Nephron progenitor cell (in vitro differentiated cells): ENCODE measurements around the gene KTN1.

Source experiments
- DNase-seq: peaks from one replicate; pipeline ENCODE4 v3.0.0; 2021
- H3K27ac Mint-ChIP-seq: 2 replicates; pipeline ENCODE4 v1.8.0; 2021; ENCODE audit warnings: mild to moderate bottlenecking, moderate library complexity, mixed read lengths
- H3K27me3 Mint-ChIP-seq: 2 replicates; pipeline ENCODE4 v1.8.0; 2021; ENCODE audit warnings: mild to moderate bottlenecking, low read depth, mixed read lengths; ENCODE audit not compliant: poor library complexity
- H3K36me3 Mint-ChIP-seq: 2 replicates; pipeline ENCODE4 v1.8.0; 2021; ENCODE audit warnings: low read depth, mixed read lengths
- H3K4me1 Mint-ChIP-seq: 2 replicates; pipeline ENCODE4 v1.8.0; 2021; ENCODE audit warnings: mixed read lengths
- H3K4me3 Mint-ChIP-seq: 2 replicates; pipeline ENCODE4 v1.8.0; 2021; ENCODE audit warnings: mild to moderate bottlenecking, moderate library complexity, mixed read lengths
- H3K9me3 Mint-ChIP-seq: 2 replicates; pipeline ENCODE4 v1.8.0; 2021; ENCODE audit warnings: mild to moderate bottlenecking, moderate library complexity, mixed read lengths
- TF ChIP-seq, protein P1 (sequence below): fragments of 200-600 bp; sonication (generic); IDR thresholded peaks from 2 replicates; pipeline ENCODE4 v1.5.0; 2021; ENCODE audit warnings: antibody characterized with exemption

The KTN1 gene

DNA sequence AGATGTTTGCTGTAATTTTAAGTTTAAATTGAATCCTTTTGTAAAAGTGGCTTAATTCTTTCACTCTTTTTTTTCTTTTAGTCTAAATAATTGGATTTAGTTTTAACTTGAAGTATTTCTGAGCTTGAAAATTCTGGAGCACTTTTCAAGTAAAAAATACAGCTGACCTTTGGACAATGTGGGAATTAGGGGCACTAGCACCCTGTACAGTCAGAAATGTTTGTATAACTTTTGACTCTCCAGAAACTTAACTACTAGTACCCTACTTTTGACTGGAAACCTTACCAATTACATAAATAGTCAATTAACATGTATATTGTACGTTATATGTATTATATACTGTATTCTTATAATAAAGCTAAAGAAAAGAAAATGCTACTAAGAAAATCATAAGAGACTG, 7.8 kb downstream of the KTN1 start:
- H3K4me3 Mint-ChIP-seq, result no peak overlapping the region
- TF ChIP-seq, protein P1, sequence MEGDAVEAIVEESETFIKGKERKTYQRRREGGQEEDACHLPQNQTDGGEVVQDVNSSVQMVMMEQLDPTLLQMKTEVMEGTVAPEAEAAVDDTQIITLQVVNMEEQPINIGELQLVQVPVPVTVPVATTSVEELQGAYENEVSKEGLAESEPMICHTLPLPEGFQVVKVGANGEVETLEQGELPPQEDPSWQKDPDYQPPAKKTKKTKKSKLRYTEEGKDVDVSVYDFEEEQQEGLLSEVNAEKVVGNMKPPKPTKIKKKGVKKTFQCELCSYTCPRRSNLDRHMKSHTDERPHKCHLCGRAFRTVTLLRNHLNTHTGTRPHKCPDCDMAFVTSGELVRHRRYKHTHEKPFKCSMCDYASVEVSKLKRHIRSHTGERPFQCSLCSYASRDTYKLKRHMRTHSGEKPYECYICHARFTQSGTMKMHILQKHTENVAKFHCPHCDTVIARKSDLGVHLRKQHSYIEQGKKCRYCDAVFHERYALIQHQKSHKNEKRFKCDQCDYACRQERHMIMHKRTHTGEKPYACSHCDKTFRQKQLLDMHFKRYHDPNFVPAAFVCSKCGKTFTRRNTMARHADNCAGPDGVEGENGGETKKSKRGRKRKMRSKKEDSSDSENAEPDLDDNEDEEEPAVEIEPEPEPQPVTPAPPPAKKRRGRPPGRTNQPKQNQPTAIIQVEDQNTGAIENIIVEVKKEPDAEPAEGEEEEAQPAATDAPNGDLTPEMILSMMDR, result no peak
- no peak overlapping the region for H3K27ac Mint-ChIP-seq
- no peaks in the 10 kb centered on the region for H3K9me3 Mint-ChIP-seq
- DNase-seq, result no peak
- H3K4me1 Mint-ChIP-seq, result peaks cover 36% of the 10 kb centered on the region
- no peaks in the 10 kb centered on the region for H3K36me3 Mint-ChIP-seq
- no peaks in the 10 kb centered on the region for H3K27me3 Mint-ChIP-seq

GRCh38 chr14:55588259-55588699, 8.3 kb downstream of the KTN1 start:
- Mint-ChIP-seq H3K9me3 (no peaks in the 10 kb centered on the region), H3K27me3 (no peaks in the 10 kb centered on the region), H3K27ac (peak overlapping the region; percentile 79), H3K4me1 (peaks cover 41% of the 10 kb centered on the region), H3K4me3 (no peak overlapping the region), H3K36me3 (no peaks in the 10 kb centered on the region)
- TF ChIP-seq, protein P1, result no peak
- DNase-seq, result no peak

DNA sequence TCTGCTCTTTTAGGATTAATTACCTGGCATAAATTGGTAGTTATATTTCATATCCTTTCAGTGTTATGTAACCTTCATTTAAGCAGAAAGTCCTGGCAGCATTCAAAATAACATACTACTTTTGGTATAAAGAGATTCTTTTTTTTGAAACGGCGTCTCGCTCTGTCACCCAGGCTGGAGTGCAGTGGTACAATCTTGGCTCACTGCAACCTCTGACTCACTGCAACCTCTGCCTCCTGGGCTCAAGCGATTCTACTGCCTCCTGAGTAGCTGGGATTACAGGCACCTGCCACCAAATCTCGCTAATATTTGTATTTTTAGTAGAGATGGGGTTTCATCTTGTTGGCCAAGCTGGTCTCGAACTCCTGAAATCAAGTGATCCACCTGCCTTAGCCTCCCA, 9.2 kb downstream of the KTN1 start:
- TF ChIP-seq, protein P1, result no peak
- Mint-ChIP-seq H3K27ac (no peak overlapping the region), H3K9me3 (no peaks in the 10 kb centered on the region), H3K36me3 (no peaks in the 10 kb centered on the region), H3K4me1 (peaks cover 50% of the 10 kb centered on the region), H3K4me3 (no peak overlapping the region), H3K27me3 (no peaks in the 10 kb centered on the region)
- no peak for DNase-seq

DNA sequence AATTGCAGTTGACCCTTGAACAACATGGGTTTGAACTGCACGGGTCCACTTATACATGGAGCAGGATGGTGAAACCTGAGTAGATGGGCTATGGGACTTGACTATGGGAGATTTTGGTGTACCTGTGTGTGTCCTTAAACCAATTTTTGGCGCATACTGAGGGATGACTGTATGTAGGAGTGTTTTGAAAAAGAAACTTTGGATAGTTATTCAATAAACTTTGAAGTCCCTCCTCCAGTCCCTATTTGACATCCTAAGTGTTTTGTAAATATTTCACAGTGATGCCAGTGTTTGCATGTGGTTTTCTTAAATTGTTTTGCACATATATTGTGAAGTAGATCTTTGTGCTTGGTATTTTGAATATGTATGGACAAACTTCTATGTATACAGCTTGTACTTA, 12.4 kb downstream of the KTN1 start:
- TF ChIP-seq, protein P1, result no peak
- Mint-ChIP-seq H3K4me3 (peak overlapping the region; percentile 7), H3K9me3 (peaks cover 25% of the 10 kb centered on the region), H3K36me3 (peaks cover 28% of the 10 kb centered on the region), H3K27ac (peak overlapping the region; percentile 62), H3K4me1 (peaks cover 42% of the 10 kb centered on the region), H3K27me3 (peaks cover 3% of the 10 kb centered on the region)
- DNase-seq, result no peak

DNA sequence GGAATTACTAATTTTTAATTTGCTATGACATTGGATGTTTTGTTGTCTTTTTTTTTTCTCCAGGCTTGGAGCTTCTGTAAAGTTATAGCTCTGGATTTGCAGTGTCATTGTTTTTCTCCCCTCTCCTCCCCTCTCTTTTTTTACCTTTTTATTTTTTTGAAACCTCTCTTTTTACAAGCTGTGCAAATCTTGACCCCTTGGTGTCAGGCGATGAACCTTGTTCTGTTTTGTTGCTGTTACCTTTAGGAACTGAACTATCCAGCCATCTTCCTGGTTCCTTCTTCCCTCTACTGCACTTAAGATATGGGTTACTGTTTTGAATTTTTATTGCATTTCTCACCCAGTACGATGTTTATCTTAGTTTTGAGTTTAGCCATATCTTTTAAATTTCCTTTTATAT, 13.7 kb downstream of the KTN1 start:
- DNase-seq, result no peak
- Mint-ChIP-seq H3K27ac (peak overlapping the region; percentile 82), H3K9me3 (peaks cover 34% of the 10 kb centered on the region), H3K36me3 (peaks cover 36% of the 10 kb centered on the region), H3K4me3 (peak overlapping the region; percentile 44), H3K27me3 (peaks cover 3% of the 10 kb centered on the region), H3K4me1 (peaks cover 42% of the 10 kb centered on the region)
- TF ChIP-seq, protein P1, result no peak

DNA sequence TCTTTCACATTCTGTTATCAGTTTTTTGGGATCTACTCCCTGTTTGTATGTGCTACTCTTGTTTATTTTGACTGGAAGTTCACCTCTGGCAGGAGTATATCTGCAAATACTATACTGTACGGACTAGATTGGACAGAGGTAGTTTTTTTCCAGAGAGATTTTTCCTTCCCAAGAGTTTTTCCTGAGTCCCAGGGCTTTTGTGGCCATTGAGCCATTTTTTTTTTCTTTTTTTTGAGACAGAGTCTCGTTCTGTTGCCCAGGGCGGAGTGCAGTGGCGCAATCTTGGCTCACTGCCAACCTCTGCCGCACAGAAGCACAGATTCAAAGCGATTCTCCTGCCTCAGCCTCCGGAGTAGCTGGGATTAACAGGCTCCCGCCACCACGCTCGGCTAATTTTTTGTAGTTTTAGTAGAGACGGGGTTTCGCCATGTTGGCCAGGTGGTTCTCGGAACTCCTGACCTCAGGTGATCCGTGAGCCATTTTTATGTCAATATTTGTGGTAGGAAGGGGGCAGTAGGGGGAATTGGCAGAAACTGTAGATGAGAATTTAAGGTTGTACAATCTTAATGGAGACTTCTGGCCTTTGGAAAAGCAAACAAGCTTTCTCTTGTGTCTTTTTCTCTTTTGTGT, 19.4 kb downstream of the KTN1 start:
- H3K4me3 Mint-ChIP-seq, result no peak overlapping the region
- H3K36me3 Mint-ChIP-seq, result peaks cover 51% of the 10 kb centered on the region
- DNase-seq, result no peak
- peaks cover 44% of the 10 kb centered on the region for H3K9me3 Mint-ChIP-seq
- H3K4me1 Mint-ChIP-seq, result peaks cover 2% of the 10 kb centered on the region
- no peak overlapping the region for H3K27ac Mint-ChIP-seq
- peaks cover 3% of the 10 kb centered on the region for H3K27me3 Mint-ChIP-seq
- TF ChIP-seq, protein P1, result no peak
